NB4 (cell line): ENCODE measurements around the gene MAGEA10.
"Not testable (repeated sequence)": the region's sequence is repeated elsewhere in the genome, so short reads cannot be mapped to it uniquely, and the experiment has no call there.

Experiments
- DNase-seq: peaks from one replicate; pipeline ENCODE4 v3.0.0; 2010; ENCODE audit warnings: low read depth
- H3K4me3 ChIP-seq: one replicate; pipeline ENCODE4 v1.5.1; 2011; ENCODE audit warnings: mild to moderate bottlenecking, low read depth, low read length, moderate library complexity
- MYC ChIP-seq: IDR thresholded peaks from 2 replicates; pipeline ENCODE4 v1.6.1; 2011; ENCODE audit warnings: low read depth, low read length
- POLR2A ChIP-seq: IDR thresholded peaks from 2 replicates; pipeline ENCODE4 v1.6.1; 2011; ENCODE audit warnings: mild to moderate bottlenecking; ENCODE audit not compliant: insufficient read length; ENCODE audit errors: extremely low read depth
- TF ChIP-seq, protein P1 (sequence below): IDR thresholded peaks from 2 replicates; pipeline ENCODE4 v1.6.1; 2011; ENCODE audit warnings: low read depth, low read length
- TF ChIP-seq, protein P2 (sequence below): IDR thresholded peaks from one replicate; pipeline ENCODE4 v1.5.1; 2012; ENCODE audit warnings: low read depth, low read length

MAGEA10 gene

GRCh38 chrX:152138388-152138784 lies at the start of gene MAGEA10:
Gene MAGEA10 (minus strand): TSS chrX:152138577. CDS start chrX:152135620, 2,957 bp downstream.
- no peak for DNase-seq
- no peak within 1 kb of the TSS for H3K4me3 ChIP-seq
- TF ChIP-seq, protein P1, sequence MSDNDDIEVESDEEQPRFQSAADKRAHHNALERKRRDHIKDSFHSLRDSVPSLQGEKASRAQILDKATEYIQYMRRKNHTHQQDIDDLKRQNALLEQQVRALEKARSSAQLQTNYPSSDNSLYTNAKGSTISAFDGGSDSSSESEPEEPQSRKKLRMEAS: no peak
- TF ChIP-seq, protein P2, sequence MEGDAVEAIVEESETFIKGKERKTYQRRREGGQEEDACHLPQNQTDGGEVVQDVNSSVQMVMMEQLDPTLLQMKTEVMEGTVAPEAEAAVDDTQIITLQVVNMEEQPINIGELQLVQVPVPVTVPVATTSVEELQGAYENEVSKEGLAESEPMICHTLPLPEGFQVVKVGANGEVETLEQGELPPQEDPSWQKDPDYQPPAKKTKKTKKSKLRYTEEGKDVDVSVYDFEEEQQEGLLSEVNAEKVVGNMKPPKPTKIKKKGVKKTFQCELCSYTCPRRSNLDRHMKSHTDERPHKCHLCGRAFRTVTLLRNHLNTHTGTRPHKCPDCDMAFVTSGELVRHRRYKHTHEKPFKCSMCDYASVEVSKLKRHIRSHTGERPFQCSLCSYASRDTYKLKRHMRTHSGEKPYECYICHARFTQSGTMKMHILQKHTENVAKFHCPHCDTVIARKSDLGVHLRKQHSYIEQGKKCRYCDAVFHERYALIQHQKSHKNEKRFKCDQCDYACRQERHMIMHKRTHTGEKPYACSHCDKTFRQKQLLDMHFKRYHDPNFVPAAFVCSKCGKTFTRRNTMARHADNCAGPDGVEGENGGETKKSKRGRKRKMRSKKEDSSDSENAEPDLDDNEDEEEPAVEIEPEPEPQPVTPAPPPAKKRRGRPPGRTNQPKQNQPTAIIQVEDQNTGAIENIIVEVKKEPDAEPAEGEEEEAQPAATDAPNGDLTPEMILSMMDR: no peak
- no peak for TF ChIP-seq POLR2A
- no peak for TF ChIP-seq MYC

DNA sequence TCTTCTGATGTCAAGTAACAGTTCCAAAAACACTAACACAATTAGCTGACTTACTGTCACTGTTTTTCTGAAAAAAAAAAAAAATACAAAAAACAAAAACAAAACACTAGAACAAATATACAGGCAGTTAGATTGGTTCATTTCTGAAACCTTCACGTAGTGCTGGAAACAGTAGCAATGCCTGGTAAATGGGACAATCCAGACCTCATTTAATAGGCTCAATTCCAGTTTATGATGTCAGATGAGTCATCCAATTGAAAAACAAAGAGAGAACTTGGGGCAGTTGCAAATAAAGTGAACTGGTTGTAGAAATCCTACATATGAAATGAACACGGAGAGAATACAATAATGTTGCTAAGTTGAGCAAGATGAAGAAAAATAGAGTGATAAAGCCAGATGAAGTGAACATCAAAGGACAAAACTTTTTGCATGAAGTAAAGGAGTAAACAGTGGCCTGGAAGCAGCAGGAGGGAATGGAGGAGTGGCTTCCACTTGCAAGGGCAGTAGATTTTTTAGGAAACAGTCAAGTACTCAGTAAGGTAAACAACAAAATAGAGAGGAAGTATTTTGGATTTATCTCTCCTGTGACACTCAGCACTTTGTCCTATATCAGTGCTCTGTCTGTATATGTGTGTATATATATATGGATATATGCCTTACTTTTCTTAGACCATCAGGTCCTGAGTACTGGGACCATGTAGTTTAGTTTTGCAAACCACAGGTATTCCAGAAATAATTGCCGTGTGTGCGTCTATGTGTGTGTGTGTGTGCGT lies 39.3 kb upstream of the MAGEA10 start:
- DNase-seq: no peak
- TF ChIP-seq, protein P1: no peak
- no peak for TF ChIP-seq POLR2A
- TF ChIP-seq, protein P2: no peak
- TF ChIP-seq MYC: no peak
- no peak overlapping the region for H3K4me3 ChIP-seq

- DNase-seq: no peak
- H3K4me3 ChIP-seq: no peak overlapping the region
- TF ChIP-seq, protein P1: no peak
- TF ChIP-seq, protein P2: no peak
- no peak for TF ChIP-seq POLR2A
- no peak for TF ChIP-seq MYC
Measured at GRCh38 chrX:152177052-152177451, 38.7 kb upstream of the MAGEA10 start.

DNA sequence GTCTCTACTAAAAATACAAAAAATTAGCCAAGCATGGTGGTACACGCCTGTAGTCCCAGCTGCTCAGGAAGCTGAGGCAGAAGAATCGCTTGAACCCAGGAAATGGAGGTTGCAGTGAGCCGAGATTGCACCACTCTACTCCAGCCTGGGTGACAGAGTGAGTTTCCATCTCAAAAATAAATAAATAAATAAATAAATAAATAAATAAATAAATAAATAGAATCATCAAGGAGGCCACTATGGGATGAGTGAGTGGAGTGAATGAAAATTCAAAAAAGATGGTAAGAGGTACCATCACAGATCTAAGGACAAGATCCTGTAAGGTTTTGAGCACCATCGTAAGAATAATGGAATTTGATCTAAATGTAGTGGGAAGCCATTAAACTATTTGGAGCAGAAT lies 37.5 kb upstream of the MAGEA10 start:
- not testable (repeated sequence) for DNase-seq, H3K4me3 ChIP-seq

DNA sequence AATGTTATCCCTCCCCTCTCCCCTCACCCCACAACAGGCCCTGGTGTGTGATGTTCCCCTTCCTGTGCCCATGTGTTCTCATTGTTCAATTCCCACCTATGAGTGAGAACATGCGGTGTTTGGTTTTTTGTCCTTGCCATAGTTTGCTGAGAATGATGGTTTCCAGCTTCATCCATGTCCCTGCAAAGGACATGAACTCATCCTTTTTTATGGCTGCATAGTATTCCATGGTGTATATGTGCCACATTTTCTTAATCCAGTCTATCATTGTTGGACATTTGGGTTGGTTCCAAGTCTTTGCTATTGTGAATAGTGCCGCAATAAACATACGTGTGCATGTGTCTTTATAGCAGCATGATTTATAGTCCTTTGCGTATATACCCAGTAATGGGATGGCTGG lies 35.5 kb upstream of the MAGEA10 start:
- DNase-seq, H3K4me3 ChIP-seq: not testable (repeated sequence)

DNA sequence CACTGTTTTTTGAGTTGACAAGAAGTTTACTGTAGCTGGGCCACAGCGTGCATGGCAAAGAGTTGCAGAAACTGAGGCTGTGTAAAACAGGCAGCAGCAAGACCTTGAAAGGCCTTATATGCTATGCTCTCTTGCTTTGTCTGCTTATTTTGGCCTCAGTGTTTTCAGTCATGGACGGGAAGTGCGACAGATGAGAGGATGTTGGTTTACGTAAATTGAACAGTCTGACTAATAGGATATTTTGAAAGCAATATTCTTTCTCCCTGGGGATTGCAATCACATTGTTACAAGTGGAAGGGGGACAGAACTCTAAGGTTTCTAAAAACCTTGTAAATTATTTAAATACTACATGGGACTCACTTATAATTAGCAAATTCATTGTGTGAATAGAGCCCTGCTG lies 32.2 kb upstream of the MAGEA10 start:
- TF ChIP-seq, protein P2: no peak
- TF ChIP-seq, protein P1: no peak
- TF ChIP-seq MYC (no peak), POLR2A (no peak)
- peak; percentile 1 for DNase-seq
- H3K4me3 ChIP-seq: no peak overlapping the region

DNA sequence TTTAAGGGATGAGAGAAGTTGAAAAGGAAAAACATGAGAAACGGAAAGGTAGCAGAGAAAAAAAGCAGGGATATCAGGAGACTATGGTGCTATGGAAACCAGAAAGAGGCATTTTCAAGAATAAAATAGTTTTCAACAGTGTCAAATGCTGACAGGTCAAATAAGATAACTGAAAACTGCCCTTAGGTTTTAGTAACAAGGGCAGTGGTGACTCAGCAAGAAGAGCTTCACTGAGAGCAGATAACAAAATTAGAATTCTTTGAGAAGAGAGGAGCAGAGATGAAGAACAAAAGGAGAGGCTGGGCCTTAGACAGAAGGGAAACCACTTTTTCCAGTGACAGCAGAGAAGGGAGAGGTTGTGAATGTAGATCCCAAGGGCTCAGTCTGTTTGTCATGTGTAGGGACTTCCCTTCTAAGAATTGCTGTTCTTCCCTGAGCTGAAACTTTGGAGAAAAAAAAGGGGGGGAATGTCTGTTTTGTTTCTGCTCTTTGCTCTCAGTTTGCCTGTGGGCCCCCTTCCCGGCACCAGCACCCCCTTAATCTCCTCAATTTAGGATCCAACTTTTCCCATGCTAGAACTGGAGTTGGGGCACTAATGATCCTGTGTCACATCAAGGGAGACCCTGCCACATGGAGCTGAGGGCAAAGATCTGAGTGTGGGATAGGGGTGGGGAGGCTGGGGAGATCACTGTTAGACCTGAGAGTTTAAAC lies 26.8 kb upstream of the MAGEA10 start:
- TF ChIP-seq POLR2A: no peak
- TF ChIP-seq, protein P1: no peak
- TF ChIP-seq, protein P2: no peak
- no peak for TF ChIP-seq MYC
- DNase-seq: no peak
- no peak overlapping the region for H3K4me3 ChIP-seq
